Measurements from ENCODE around the gene TESPA1.

GRCh38 chr12:54973556-54973955, 11.0 kb downstream of the TESPA1 start:
- TF ChIP-seq CTCF (conservative IDR thresholded peaks at IDR 0.05): no peak
- no peak for TF ChIP-seq EZH2 (IDR thresholded peaks at IDR 0.05; ENCODE audit: low read depth)
